WTC11 (cell line): ENCODE data around the gene CDK10. TPM values are rescaled to one million over a fixed set of nuclear protein-coding genes. Genes with fewer than 3 reads are reported as not detected.

Experiments used
- AFF4 ChIP-seq: sonication (generic); formaldehyde crosslinking; IDR thresholded peaks from 2 replicates; pipeline ENCODE4 v1.8.1; 2023; ENCODE audit warnings: mild to moderate bottlenecking, missing genetic modification reagents, borderline replicate concordance
- ATF3 ChIP-seq: sonication (generic); formaldehyde crosslinking; conservative IDR thresholded peaks from 2 replicates; pipeline ENCODE4 v1.8.1; 2022; ENCODE audit warnings: mild to moderate bottlenecking, missing genetic modification reagents
- CREB1 ChIP-seq: sonication (generic); formaldehyde crosslinking; IDR thresholded peaks from 2 replicates; pipeline ENCODE4 v1.8.0; 2023; ENCODE audit warnings: mild to moderate bottlenecking, missing genetic modification reagents
- CREM ChIP-seq: sonication (generic); formaldehyde crosslinking; IDR thresholded peaks from 2 replicates; pipeline ENCODE4 v1.8.1; 2022; ENCODE audit warnings: mild to moderate bottlenecking, missing genetic modification reagents, moderate library complexity
- ERG ChIP-seq: fragments of 250-450 bp; sonication (Bioruptor Pico); IDR thresholded peaks from 2 replicates; pipeline ENCODE4 v1.8.0; 2021; ENCODE audit warnings: mild to moderate bottlenecking
- ESRRA ChIP-seq: sonication (generic); formaldehyde crosslinking; IDR thresholded peaks from 2 replicates; pipeline ENCODE4 v1.8.1; 2022; ENCODE audit warnings: mild to moderate bottlenecking, missing genetic modification reagents, borderline replicate concordance
- ETV6 ChIP-seq: sonication (generic); formaldehyde crosslinking; IDR thresholded peaks from 2 replicates; pipeline ENCODE4 v1.8.1; 2022; ENCODE audit warnings: mild to moderate bottlenecking, missing genetic modification reagents
- FOXP1 ChIP-seq: sonication (generic); formaldehyde crosslinking; IDR thresholded peaks from 2 replicates; pipeline ENCODE4 v1.8.0; 2022; ENCODE audit warnings: missing genetic modification reagents, mild to moderate bottlenecking, moderate library complexity, borderline replicate concordance
- HMGA2 ChIP-seq: fragments of 250-450 bp; sonication (Bioruptor Pico); IDR thresholded peaks from 2 replicates; pipeline ENCODE4 v1.4.0; 2021; ENCODE audit warnings: mild to moderate bottlenecking, moderate library complexity
- IRF1 ChIP-seq: sonication (generic); formaldehyde crosslinking; IDR thresholded peaks from 2 replicates; pipeline ENCODE4 v1.8.0; 2023; ENCODE audit warnings: missing genetic modification reagents
- JAZF1 ChIP-seq: fragments of 250-450 bp; sonication (Bioruptor Pico); IDR thresholded peaks from 2 replicates; pipeline ENCODE4 v1.9.0; 2021; ENCODE audit warnings: moderate library complexity, mild to moderate bottlenecking, inconsistent platforms
- JUN ChIP-seq: sonication (generic); formaldehyde crosslinking; IDR thresholded peaks from 2 replicates; pipeline ENCODE4 v1.8.0; 2023; ENCODE audit warnings: mild to moderate bottlenecking, missing genetic modification reagents
- KAT7 ChIP-seq: sonication (generic); formaldehyde crosslinking; IDR thresholded peaks from 2 replicates; pipeline ENCODE4 v1.8.1; 2023; ENCODE audit warnings: missing genetic modification reagents, mild to moderate bottlenecking, borderline replicate concordance
- MXD4 ChIP-seq: fragments of 250-450 bp; sonication (Bioruptor Pico); IDR thresholded peaks from 2 replicates; pipeline ENCODE4 v1.8.0; 2021; ENCODE audit warnings: mild to moderate bottlenecking, moderate library complexity, borderline replicate concordance
- MYBL2 ChIP-seq: sonication (generic); formaldehyde crosslinking; IDR thresholded peaks from 2 replicates; pipeline ENCODE4 v1.8.1; 2023; ENCODE audit warnings: mild to moderate bottlenecking, moderate library complexity, missing genetic modification reagents
- NFE2L1 ChIP-seq: sonication (generic); formaldehyde crosslinking; IDR thresholded peaks from 2 replicates; pipeline ENCODE4 v1.8.1; 2023; ENCODE audit warnings: missing genetic modification reagents
- PRRX2 ChIP-seq: fragments of 250-450 bp; sonication (Bioruptor Pico); IDR thresholded peaks from 2 replicates; pipeline ENCODE4 v1.8.0; 2021; ENCODE audit warnings: mild to moderate bottlenecking
- TP53 ChIP-seq: sonication (generic); formaldehyde crosslinking; IDR thresholded peaks from 2 replicates; pipeline ENCODE4 v1.8.1; 2023; ENCODE audit warnings: mild to moderate bottlenecking, missing genetic modification reagents
- ZBTB21 ChIP-seq: sonication (generic); formaldehyde crosslinking; IDR thresholded peaks from 2 replicates; pipeline ENCODE4 v1.8.1; 2023; ENCODE audit warnings: mild to moderate bottlenecking, missing genetic modification reagents, borderline replicate concordance
- ZNF121 ChIP-seq: sonication (generic); formaldehyde crosslinking; IDR thresholded peaks from 2 replicates; pipeline ENCODE4 v1.8.0; 2023; ENCODE audit warnings: missing genetic modification reagents
- ZNF423 ChIP-seq: fragments of 250-450 bp; sonication (Bioruptor Pico); IDR thresholded peaks from 2 replicates; pipeline ENCODE4 v2.1.2; 2022; ENCODE audit warnings: mild to moderate bottlenecking, moderate library complexity
- ZSCAN18 ChIP-seq: fragments of 250-450 bp; sonication (Bioruptor Pico); IDR thresholded peaks from 2 replicates; pipeline ENCODE4 v2.1.2; 2022; ENCODE audit warnings: mild to moderate bottlenecking, moderate library complexity
- total RNA-seq: library from RNA; stranded (reverse); gene quantifications from 3 replicates; pipeline ENCODE4 v1.2.3, GENCODE V29; 2021
- TF ChIP-seq, protein P1 (sequence below): sonication (generic); formaldehyde crosslinking; IDR thresholded peaks from 2 replicates; pipeline ENCODE4 v1.8.0; 2022; ENCODE audit warnings: mild to moderate bottlenecking, missing genetic modification reagents
- TF ChIP-seq, protein P2 (sequence below): sonication (generic); formaldehyde crosslinking; IDR thresholded peaks from 2 replicates; pipeline ENCODE4 v1.8.1; 2023; ENCODE audit warnings: mild to moderate bottlenecking, missing genetic modification reagents
- TF ChIP-seq, protein P3 (sequence below): fragments of 200-600 bp; IDR thresholded peaks from 2 replicates; pipeline ENCODE4 v1.8.0; 2022; ENCODE audit warnings: antibody characterized with exemption
- TF ChIP-seq, protein P4 (sequence below): sonication (generic); formaldehyde crosslinking; IDR thresholded peaks from 2 replicates; pipeline ENCODE4 v1.8.0; 2022; ENCODE audit warnings: mild to moderate bottlenecking, missing genetic modification reagents

CDK10 gene
- total RNA-seq, 1 experiment from 2014 or later = 102 TPM

DNA sequence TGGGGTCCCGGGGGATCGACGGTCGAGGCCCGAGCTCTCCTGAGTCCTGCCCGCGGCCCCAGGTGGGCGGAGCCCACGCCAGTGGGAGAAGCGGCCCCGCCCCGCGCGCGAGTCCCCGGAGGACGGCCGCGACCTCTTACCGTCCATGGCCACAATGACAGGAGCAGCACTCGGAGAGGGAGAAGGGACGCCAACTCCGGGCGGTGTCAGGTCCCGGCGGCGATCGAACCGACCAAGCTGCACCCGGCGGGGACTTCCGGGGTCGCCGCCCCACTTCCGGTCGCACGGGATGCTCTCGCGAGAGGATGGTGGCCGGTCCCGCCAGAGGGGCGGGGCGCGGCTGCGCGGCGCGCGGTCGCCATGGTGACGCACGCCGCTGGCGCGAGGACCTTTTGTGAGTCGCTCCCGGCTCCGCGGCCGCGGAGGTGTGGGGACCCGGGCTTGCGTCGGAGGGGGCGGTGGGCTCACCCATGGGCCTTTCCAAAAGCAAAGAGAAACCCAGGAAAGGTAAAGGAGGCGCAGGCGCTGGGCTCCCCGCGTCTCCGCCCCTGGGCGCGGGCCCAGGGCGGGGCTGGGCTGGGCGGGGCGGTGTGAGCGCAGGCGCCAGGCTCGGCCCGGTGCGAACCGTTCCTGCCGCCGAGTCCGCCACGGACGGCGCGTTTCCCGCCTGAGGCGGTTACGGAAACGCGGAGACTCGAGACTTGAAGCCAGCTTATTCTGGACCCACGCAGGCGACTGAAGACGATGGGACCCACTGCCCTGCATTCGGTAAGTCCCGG lies 28.9 kb upstream of the CDK10 start, which contains the start of the genes CHMP1A and SPATA33 (continued):
- TF ChIP-seq, protein P1, sequence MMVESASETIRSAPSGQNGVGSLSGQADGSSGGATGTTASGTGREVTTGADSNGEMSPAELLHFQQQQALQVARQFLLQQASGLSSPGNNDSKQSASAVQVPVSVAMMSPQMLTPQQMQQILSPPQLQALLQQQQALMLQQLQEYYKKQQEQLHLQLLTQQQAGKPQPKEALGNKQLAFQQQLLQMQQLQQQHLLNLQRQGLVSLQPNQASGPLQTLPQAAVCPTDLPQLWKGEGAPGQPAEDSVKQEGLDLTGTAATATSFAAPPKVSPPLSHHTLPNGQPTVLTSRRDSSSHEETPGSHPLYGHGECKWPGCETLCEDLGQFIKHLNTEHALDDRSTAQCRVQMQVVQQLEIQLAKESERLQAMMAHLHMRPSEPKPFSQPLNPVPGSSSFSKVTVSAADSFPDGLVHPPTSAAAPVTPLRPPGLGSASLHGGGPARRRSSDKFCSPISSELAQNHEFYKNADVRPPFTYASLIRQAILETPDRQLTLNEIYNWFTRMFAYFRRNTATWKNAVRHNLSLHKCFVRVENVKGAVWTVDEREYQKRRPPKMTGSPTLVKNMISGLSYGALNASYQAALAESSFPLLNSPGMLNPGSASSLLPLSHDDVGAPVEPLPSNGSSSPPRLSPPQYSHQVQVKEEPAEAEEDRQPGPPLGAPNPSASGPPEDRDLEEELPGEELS (CRISPR knock-in tag) = peak; percentile 74; the same call in 1 of the 2 replicates
- TF ChIP-seq, protein P2, sequence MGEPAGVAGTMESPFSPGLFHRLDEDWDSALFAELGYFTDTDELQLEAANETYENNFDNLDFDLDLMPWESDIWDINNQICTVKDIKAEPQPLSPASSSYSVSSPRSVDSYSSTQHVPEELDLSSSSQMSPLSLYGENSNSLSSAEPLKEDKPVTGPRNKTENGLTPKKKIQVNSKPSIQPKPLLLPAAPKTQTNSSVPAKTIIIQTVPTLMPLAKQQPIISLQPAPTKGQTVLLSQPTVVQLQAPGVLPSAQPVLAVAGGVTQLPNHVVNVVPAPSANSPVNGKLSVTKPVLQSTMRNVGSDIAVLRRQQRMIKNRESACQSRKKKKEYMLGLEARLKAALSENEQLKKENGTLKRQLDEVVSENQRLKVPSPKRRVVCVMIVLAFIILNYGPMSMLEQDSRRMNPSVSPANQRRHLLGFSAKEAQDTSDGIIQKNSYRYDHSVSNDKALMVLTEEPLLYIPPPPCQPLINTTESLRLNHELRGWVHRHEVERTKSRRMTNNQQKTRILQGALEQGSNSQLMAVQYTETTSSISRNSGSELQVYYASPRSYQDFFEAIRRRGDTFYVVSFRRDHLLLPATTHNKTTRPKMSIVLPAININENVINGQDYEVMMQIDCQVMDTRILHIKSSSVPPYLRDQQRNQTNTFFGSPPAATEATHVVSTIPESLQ (CRISPR knock-in tag) = no peak
- TF ChIP-seq ZNF423 (CRISPR knock-in tag) (no peak), AFF4 (CRISPR knock-in tag) (no peak), HMGA2 (CRISPR knock-in tag) (no peak), TP53 (CRISPR knock-in tag) (no peak; the same call in 1 of the 2 replicates), ZBTB21 (CRISPR knock-in tag) (no peak), PRRX2 (no peak), CREB1 (no peak), JUN (CRISPR knock-in tag) (peak; percentile 77; the same call in 1 of the 2 replicates), FOXP1 (CRISPR knock-in tag) (peak; percentile 42; the same call in 1 of the 2 replicates), KAT7 (CRISPR knock-in tag) (no peak), CREM (CRISPR knock-in tag) (no peak), MYBL2 (0 out of 2 replicates have a peak, but pooled peaks have one; percentile 29), IRF1 (CRISPR knock-in tag) (no peak), NFE2L1 (CRISPR knock-in tag) (no peak), MXD4 (no peak), ETV6 (CRISPR knock-in tag) (peak; percentile 56; the same call in 1 of the 2 replicates), ZNF121 (CRISPR knock-in tag) (no peak), ZSCAN18 (CRISPR knock-in tag) (no peak), ATF3 (CRISPR knock-in tag) (no peak), JAZF1 (CRISPR knock-in tag) (no peak), ESRRA (peak; percentile 11; the same call in 1 of the 2 replicates), ERG (CRISPR knock-in tag) (no peak)
- TF ChIP-seq, protein P3, sequence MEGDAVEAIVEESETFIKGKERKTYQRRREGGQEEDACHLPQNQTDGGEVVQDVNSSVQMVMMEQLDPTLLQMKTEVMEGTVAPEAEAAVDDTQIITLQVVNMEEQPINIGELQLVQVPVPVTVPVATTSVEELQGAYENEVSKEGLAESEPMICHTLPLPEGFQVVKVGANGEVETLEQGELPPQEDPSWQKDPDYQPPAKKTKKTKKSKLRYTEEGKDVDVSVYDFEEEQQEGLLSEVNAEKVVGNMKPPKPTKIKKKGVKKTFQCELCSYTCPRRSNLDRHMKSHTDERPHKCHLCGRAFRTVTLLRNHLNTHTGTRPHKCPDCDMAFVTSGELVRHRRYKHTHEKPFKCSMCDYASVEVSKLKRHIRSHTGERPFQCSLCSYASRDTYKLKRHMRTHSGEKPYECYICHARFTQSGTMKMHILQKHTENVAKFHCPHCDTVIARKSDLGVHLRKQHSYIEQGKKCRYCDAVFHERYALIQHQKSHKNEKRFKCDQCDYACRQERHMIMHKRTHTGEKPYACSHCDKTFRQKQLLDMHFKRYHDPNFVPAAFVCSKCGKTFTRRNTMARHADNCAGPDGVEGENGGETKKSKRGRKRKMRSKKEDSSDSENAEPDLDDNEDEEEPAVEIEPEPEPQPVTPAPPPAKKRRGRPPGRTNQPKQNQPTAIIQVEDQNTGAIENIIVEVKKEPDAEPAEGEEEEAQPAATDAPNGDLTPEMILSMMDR = no peak
- TF ChIP-seq, protein P4, sequence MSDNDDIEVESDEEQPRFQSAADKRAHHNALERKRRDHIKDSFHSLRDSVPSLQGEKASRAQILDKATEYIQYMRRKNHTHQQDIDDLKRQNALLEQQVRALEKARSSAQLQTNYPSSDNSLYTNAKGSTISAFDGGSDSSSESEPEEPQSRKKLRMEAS (CRISPR knock-in tag) = peak; percentile 75
